SH-SY5Y (cell line): ENCODE data around the gene KCNB1.

ENCODE experiments used
- GATA2 ChIP-seq: IDR thresholded peaks from 2 replicates; pipeline ENCODE4 v1.6.1; 2011; ENCODE audit warnings: mild to moderate bottlenecking, low read depth, low read length
- GATA3 ChIP-seq: IDR thresholded peaks from 2 replicates; pipeline ENCODE4 v1.6.1; 2011; ENCODE audit warnings: low read depth, mild to moderate bottlenecking, low read length, moderate library complexity

KCNB1 gene

GRCh38 chr20:49483696-49484123, 1.2 kb upstream of the KCNB1 start:
- TF ChIP-seq GATA3 (no peak), GATA2 (no peak)

- TF ChIP-seq GATA3 (no peak), GATA2 (no peak)
Observed at GRCh38 chr20:49483018-49483695, 689 bp upstream of the KCNB1 start.

GRCh38 chr20:49482173-49482572, 295 bp downstream of the KCNB1 start:
- TF ChIP-seq GATA2 (no peak), GATA3 (no peak)

- TF ChIP-seq GATA3 (no peak), GATA2 (no peak)
Observed at GRCh38 chr20:49481116-49481515, 1.4 kb downstream of the KCNB1 start.

GRCh38 chr20:49480236-49480635, 2.2 kb downstream of the KCNB1 start:
- TF ChIP-seq GATA3, result no peak
- TF ChIP-seq GATA2, result no peak

DNA sequence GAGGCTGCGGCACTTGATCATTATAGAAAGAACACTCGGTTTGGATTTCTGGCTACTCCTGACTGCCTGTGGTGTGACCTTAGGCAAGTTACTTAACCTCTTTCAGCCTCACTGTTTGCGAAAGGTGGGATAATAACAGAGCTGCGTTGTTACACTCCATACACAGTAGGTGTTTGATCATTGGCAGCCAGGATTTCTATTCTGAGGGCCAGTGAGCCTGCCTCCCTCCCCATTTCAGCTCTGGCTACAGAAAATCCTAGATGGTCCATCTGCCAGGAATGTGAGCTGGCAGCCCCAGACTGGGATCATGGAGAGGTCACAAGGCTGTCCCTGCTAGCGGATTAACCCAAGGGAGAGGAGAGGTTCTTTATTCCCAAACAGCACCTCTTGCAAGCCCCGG, 2.7 kb downstream of the KCNB1 start:
- TF ChIP-seq GATA2, result no peak
- no peak for TF ChIP-seq GATA3

DNA sequence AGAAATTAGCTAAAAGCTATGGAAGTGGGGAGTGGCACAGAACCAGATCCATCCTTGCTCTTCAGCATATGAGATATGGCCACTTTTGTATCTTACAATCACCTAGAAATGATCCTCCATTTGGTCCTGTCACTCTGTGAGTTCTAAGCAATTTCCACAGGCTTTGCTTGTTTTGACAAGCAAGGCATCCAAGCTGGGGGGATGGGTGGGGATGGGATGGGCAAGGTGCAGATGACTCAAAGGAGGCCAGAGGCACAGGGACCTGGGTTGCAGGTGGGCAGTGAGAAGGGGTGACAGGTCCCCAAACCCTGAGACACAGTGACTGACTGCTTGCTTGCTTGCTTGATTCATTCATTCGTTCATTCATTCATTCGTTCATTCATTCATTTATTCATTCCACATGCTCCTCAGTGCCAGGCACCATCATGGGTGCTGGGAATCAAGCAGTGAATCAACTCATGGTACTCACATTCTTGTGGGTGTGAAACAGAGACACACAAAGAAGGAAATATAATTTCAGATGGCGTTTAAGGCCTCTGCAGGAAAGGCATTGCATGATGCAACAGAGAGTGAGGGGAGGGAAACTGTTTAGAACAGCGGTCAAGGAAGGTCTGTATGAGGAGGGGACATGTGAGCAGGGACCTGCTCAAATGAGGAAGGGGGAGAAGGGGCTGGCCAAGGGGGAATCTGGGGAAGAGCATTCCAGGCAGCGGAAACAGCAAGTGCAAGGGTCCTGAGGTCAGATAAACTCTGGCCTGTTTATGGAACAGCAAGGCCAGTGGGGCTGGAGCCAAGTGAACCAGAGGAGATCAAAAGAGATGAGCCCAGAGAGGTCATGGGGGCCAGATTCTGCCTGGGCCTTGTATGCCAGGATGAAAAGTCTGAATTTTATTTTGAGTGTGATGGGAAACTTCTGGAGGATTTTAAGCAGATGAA, 3.4 kb downstream of the KCNB1 start:
- TF ChIP-seq GATA2, result no peak

DNA sequence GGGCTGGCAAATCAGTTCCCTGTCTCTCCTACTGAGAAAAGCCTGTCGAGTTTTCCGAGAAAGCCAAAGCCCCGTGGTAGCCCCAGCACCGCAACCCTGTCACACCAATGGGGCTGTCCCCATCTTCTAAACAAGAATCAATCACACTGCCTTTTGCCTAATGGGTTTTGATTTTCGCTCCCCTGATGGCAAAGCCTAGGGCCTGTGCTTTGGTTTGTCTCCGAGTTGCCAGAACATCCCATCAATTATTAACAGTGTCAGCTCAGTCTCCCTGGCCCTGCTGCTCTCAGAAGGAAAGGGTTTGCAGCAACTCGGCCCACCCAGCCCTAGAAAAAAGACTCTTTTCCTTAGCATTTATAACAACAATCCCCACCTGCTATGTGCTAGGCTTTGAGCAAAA, 4.2 kb downstream of the KCNB1 start:
- TF ChIP-seq GATA2 (no peak), GATA3 (no peak)

GRCh38 chr20:49477200-49477599, 5.3 kb downstream of the KCNB1 start:
- no peak for TF ChIP-seq GATA2
- no peak for TF ChIP-seq GATA3

GRCh38 chr20:49476016-49476355, 6.5 kb downstream of the KCNB1 start:
- TF ChIP-seq GATA2 (no peak), GATA3 (no peak)

GRCh38 chr20:49475292-49476015, 7.0 kb downstream of the KCNB1 start:
- no peak for TF ChIP-seq GATA2
- TF ChIP-seq GATA3, result no peak

- TF ChIP-seq GATA3, result no peak
- no peak for TF ChIP-seq GATA2
Observed at GRCh38 chr20:49471397-49471796, 11.1 kb downstream of the KCNB1 start.

DNA sequence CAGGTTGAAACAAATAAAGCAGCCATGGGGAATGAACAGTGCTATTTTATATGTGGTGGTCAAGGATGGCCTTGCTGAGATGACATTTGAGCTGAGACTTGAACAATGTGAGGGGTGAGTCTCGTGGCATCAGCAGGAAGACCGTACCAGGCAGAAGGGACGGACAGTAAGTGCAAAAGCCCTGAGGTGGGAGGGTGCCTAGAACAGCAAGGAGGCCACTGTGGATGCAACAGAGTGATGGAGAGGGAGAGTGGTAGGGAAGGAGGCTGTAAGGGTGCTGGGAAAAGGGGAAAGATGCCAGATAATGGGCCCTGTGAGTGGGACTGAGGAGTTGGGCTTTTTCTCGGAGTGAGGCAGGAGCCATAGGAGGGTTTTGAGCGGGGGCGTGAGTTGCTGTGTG, 11.5 kb downstream of the KCNB1 start:
- TF ChIP-seq GATA2, result no peak

DNA sequence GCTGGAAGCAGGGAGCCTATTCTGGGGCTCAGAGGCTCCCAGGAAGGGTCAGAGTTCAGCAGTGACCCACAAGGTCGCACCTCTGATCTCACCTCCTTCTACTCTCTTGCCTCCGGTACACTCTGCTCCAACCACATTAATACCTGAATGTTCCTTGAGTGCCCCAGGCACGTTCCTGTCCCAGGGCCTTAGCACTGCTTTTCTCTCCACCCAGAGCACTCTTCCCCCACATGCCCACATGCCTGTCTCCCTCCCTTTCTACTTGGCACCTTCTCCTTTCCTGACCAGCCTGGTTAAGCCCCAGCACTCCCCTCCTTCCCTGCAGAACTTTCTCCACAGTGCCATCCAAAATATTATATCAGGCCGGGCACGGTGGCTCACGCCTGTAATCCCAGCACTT, 13.4 kb downstream of the KCNB1 start:
- TF ChIP-seq GATA3 (no peak), GATA2 (no peak)
